Hepatocyte (in vitro differentiated cells): ENCODE data around the gene MYO1H. TPM values are rescaled to one million over a fixed set of nuclear protein-coding genes. Genes with fewer than 3 reads are reported as not detected.

Experiments
- DNase-seq: peaks from one replicate; pipeline ENCODE4 v3.0.0-alpha.2; 2016; ENCODE audit warnings: low spot score
- H2AFZ ChIP-seq: fragments of 200-600 bp; sonication (generic); 2 replicates; pipeline ENCODE4 v1.6.0; 2016; ENCODE audit warnings: antibody characterized with exemption, mild to moderate bottlenecking
- H3K27ac ChIP-seq: fragments of 200-600 bp; sonication (generic); 2 replicates; pipeline ENCODE4 v1.5.1; 2016; ENCODE audit warnings: mild to moderate bottlenecking
- H3K27me3 ChIP-seq: fragments of 200-600 bp; sonication (generic); 2 replicates; pipeline ENCODE4 v1.6.1; 2016
- H3K36me3 ChIP-seq: fragments of 200-600 bp; sonication (generic); replicated peaks from 2 replicates; pipeline ENCODE4 v1.5.1; 2016; ENCODE audit warnings: low read depth; ENCODE audit not compliant: insufficient read depth
- H3K4me1 ChIP-seq: fragments of 200-600 bp; sonication (generic); 2 replicates; pipeline ENCODE4 v1.5.1; 2016; ENCODE audit warnings: mild to moderate bottlenecking, moderate library complexity; ENCODE audit not compliant: insufficient read depth
- H3K4me2 ChIP-seq: fragments of 200-600 bp; sonication (generic); 2 replicates; pipeline ENCODE4 v1.6.0; 2016
- H3K4me3 ChIP-seq: fragments of 200-600 bp; sonication (generic); 2 replicates; pipeline ENCODE4 v1.5.1; 2016; ENCODE audit warnings: mild to moderate bottlenecking
- H3K79me2 ChIP-seq: fragments of 200-600 bp; sonication (generic); 2 replicates; pipeline ENCODE4 v1.6.0; 2017; ENCODE audit warnings: mild to moderate bottlenecking
- H3K9me2 ChIP-seq: fragments of 200-600 bp; sonication (generic); replicated peaks from 2 replicates; pipeline ENCODE4 v1.6.0; 2017; ENCODE audit warnings: mild to moderate bottlenecking; ENCODE audit not compliant: insufficient read depth
- H3K9me3 ChIP-seq: fragments of 200-600 bp; sonication (generic); 2 replicates; pipeline ENCODE4 v1.5.1; 2016; ENCODE audit warnings: low read depth, mild to moderate bottlenecking
- H4K20me1 ChIP-seq: fragments of 200-600 bp; sonication (generic); 2 replicates; pipeline ENCODE4 v1.6.0; 2016; ENCODE audit warnings: mild to moderate bottlenecking; ENCODE audit not compliant: insufficient read depth, poor library complexity, severe bottlenecking
- CTCF ChIP-seq: fragments of 200-600 bp; sonication (generic); IDR thresholded peaks from 2 replicates; pipeline ENCODE4 v1.5.1; 2016; ENCODE audit warnings: antibody characterized with exemption, mild to moderate bottlenecking; ENCODE audit not compliant: poor library complexity
- EZH2 ChIP-seq: fragments of 200-600 bp; sonication (generic); IDR thresholded peaks from 2 replicates; pipeline ENCODE4 v1.6.1; 2016; ENCODE audit warnings: antibody characterized with exemption, mild to moderate bottlenecking, borderline replicate concordance
- EZH2phosphoT487 ChIP-seq: fragments of 200-600 bp; sonication (generic); IDR thresholded peaks from one replicate; pipeline ENCODE4 v1.6.1; 2018; ENCODE audit warnings: antibody characterized with exemption, mild to moderate bottlenecking, low read depth, moderate library complexity; ENCODE audit not compliant: unreplicated experiment, severe bottlenecking
- WGBS: methylation state at CpG from one replicate; pipeline ENCODE4 v1.1.6; 2016; ENCODE audit warnings: low lambda C conversion rate; ENCODE audit errors: missing lambda C conversion rate; 5-methylcytosine and 5-hydroxymethylcytosine counted together
- polyA plus RNA-seq: library from polyadenylated mRNA; unstranded; fragments of >200 nt; fragmentation: Nextera tagmentation; extraction: Ambion mirVana; gene quantifications from 2 replicates; pipeline ENCODE4 v1.2.1, GENCODE V29; 2016
- total RNA-seq: library from RNA; depleted of rRNA; stranded (reverse); fragments of >200 nt; gene quantifications from 2 replicates; pipeline ENCODE4 v1.2.3, GENCODE V29; 2014

Gene MYO1H
- total and polyA plus RNA-seq, 2 experiments from 2014 or later: not detected

- Histone ChIP-seq H4K20me1 (no peaks in the 10 kb centered on the region), H3K36me3 (no peaks in the 10 kb centered on the region), H3K4me3 (no peak overlapping the region), H3K4me1 (no peaks in the 10 kb centered on the region), H3K9me3 (no peaks in the 10 kb centered on the region), H3K27me3 (no peaks in the 10 kb centered on the region), H3K4me2 (peak overlapping the region; percentile 37), H3K79me2 (no peaks in the 10 kb centered on the region), H2AFZ (no peak overlapping the region), H3K27ac (no peak overlapping the region), H3K9me2 (no peaks in the 10 kb centered on the region)
- peak; percentile 71 for TF ChIP-seq CTCF
- no peak for TF ChIP-seq EZH2phosphoT487
- WGBS: 42% methylated on average over 8 of the region's 8 CpGs
- DNase-seq: peak; percentile 48
These were observed 37.8 kb downstream of the MYO1H start for GRCh38 chr12:109385339-109386058.

- peak; percentile 9 for DNase-seq
- no peak overlapping the region for H3K4me3 ChIP-seq
- 51% methylated on average over 5 of the region's 5 CpGs for WGBS
- H3K79me2 ChIP-seq: no peaks in the 10 kb centered on the region
- no peaks in the 10 kb centered on the region for H3K4me1 ChIP-seq
- H3K9me2 ChIP-seq: no peaks in the 10 kb centered on the region
- H3K9me3 ChIP-seq: no peaks in the 10 kb centered on the region
- no peak overlapping the region for H3K27ac ChIP-seq
- TF ChIP-seq EZH2phosphoT487: no peak
- TF ChIP-seq EZH2: no peak
- no peak for TF ChIP-seq CTCF
- H3K27me3 ChIP-seq: no peaks in the 10 kb centered on the region
- no peak overlapping the region for H2AFZ ChIP-seq
- no peaks in the 10 kb centered on the region for H3K36me3 ChIP-seq
- no peaks in the 10 kb centered on the region for H4K20me1 ChIP-seq
- peak overlapping the region; percentile 37 for H3K4me2 ChIP-seq
These were observed 38.3 kb downstream of the MYO1H start for GRCh38 chr12:109386059-109386433.

- Histone ChIP-seq H3K27me3 (no peaks in the 10 kb centered on the region), H3K36me3 (no peaks in the 10 kb centered on the region), H3K4me3 (no peak overlapping the region), H3K9me3 (no peaks in the 10 kb centered on the region), H2AFZ (no peak overlapping the region), H3K4me2 (no peak overlapping the region), H3K4me1 (no peaks in the 10 kb centered on the region), H3K27ac (no peak overlapping the region), H3K79me2 (no peaks in the 10 kb centered on the region), H3K9me2 (no peaks in the 10 kb centered on the region), H4K20me1 (no peaks in the 10 kb centered on the region)
- DNase-seq: peak; percentile 44
- TF ChIP-seq EZH2: no peak
- peak; percentile 51 for TF ChIP-seq CTCF
- 77% methylated on average over 9 of the region's 9 CpGs for WGBS
These were observed 39.9 kb downstream of the MYO1H start for GRCh38 chr12:109387425-109388166.
